DLD1 (cell line): ENCODE data around the gene TMF1.

Source experiments
- in situ Hi-C: cut with HindIII; loops from 2 replicates; pipeline ENCODE4 v1.10.0; 2017; ENCODE audit warnings: low sequenced_read_pairs

The TMF1 gene

DNA sequence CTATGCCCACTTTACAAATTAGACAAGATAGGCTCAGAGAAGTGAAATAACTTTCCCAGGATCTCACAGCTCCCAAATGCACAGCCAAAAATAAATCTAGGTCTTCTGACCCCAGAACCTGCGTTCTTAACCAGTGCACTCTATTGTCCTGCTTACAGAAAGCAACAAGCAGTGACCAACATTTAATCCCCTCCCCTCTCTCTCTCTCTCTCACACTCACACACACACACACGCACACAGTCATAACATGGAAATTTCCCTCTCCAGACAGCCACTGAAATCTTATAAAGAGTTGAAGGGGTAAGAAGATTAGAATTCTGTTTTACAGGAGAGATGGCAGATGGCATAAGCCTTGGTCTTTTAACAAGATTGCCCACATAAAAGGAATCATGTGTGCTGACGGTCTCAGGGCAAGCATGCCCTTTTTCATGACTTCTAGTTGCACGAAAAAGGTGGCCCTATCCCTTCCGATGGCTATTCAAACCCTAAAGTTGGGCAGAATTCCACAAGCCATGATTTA, 68.1 kb downstream of the TMF1 start:
- in situ Hi-C loops: no loop called here

- in situ Hi-C loops: no loop called here
Observed at GRCh38 chr3:68977486-68978167, 74.5 kb downstream of the TMF1 start.

- in situ Hi-C loops: no loop called here
Observed at GRCh38 chr3:68974711-68975110, 77.4 kb downstream of the TMF1 start.

DNA sequence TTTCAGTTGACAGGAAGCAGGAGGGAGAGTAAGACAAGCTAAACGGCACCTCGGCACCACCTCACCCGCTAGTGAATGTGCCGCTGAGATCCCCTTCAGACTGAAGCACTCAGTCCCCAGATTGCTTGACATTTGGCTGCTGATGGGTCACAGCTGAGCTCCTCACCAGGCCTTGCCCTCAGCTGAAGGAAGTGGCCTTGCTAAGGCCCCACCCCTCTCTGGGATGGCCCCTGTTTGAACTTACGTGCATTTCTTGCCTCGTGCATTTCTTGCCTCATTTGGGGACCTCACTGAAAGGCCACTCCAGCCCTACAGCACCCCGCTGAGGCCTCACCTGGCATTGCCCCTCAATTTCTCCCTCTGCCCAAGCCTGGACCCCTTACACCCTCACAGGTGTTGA, 78.5 kb downstream of the TMF1 start:
- in situ Hi-C loops: no loop called here

DNA sequence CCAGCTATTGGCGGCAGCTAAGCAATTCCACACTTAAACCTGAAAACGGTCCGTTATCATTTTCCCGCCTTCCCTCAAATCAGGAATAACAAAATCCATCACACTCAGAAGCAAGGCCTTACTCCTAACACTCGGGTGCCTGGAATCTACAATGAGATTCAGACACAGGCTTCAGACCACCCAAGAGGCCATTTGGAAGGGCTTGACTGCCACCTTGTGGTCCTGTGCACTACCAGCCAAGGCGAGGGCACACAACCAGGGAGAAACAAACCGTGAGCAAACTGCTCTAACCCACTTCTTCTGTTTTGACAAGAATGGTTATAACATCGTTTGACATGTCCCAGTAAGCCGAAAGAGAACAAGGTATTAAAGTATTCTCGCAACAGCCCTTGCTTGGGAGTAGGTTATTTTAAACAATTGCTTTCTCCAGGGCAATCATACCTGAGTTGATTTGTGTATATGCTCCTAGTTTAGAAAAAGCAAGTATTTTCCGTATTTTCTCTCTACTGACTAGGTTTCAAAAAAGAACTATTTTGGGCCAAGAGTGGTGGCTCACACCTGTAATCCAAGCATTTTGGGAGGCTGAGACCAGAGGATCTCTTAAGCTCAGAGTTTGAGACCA, 79.7 kb downstream of the TMF1 start:
- in situ Hi-C loops: no loop called here
